ENCODE measurements around the gene SLC12A1. TPM values are rescaled to one million over a fixed set of nuclear protein-coding genes. Genes with fewer than 3 reads are reported as not detected.

Gene SLC12A1
- total RNA-seq, 2 experiments from 2014 or later: not detected

GRCh38 chr15:48230498-48230897, 24.4 kb downstream of the SLC12A1 start:
- Histone ChIP-seq H3K36me3 (ENCODE audit: insufficient read depth, low read length) (no peaks in the 10 kb centered on the region), H4K20me1 (ENCODE audit: insufficient read depth, low read length) (no peaks in the 10 kb centered on the region), H3K4me2 (ENCODE audit: low read length) (no peak overlapping the region), H2AFZ (ENCODE audit: low read length) (no peak overlapping the region), H3K27ac (ENCODE audit: low read depth, low read length, poor library complexity, severe bottlenecking) (no peak overlapping the region), H3K79me2 (ENCODE audit: insufficient read depth, low read depth, low read length) (no peaks in the 10 kb centered on the region), H3K9me3 (ENCODE audit: low read length) (no peaks in the 10 kb centered on the region), H3K9me2 (ENCODE audit: insufficient read depth, low read length) (no peaks in the 10 kb centered on the region), H3K4me1 (ENCODE audit: insufficient read depth, low read length, poor library complexity, severe bottlenecking) (no peaks in the 10 kb centered on the region), H3K4me3 (ENCODE audit: low read depth, low read length, poor library complexity, severe bottlenecking) (no peak overlapping the region)
- no peak for DNase-seq (ENCODE audit: low spot score)
- no peak for TF ChIP-seq EZH2phosphoT487 (IDR thresholded peaks at IDR 0.05; ENCODE audit: borderline replicate concordance, low read depth, low read length)
- no peak for TF ChIP-seq CTCF (conservative IDR thresholded peaks at IDR 0.05; ENCODE audit: low read length)
- no TSS peak for BruUV-seq (replicated peaks)
- ChIA-PET POLR2A (no interaction called here), CTCF (ENCODE audit: unreplicated experiment) (no interaction called here)
- intact Hi-C loops (cut with micrococcal nuclease; ENCODE audit: unreplicated experiment): no loop called here

DNA sequence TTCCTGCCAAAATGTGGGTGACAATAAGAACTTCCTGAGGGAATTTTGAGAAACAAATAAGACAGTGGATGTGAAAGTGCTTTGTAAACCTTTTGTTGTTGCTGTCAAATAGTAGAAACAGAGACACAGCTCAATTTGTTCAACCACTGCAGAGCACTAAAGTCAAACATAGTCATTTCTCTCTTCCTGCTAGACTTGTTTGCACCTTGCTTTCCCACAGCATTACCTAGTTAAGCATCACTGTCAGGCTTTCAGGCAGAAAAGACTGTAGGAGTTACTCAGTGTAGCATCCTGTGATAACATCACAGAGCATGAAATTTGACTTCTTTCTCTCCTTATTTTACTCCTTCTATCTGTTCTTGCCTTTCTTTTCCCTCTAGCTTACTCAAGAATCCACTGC, 27.1 kb downstream of the SLC12A1 start:
- no TSS peak for BruUV-seq (replicated peaks)
- H3K36me3 ChIP-seq (ENCODE audit: insufficient read depth, low read length): no peaks in the 10 kb centered on the region

DNA sequence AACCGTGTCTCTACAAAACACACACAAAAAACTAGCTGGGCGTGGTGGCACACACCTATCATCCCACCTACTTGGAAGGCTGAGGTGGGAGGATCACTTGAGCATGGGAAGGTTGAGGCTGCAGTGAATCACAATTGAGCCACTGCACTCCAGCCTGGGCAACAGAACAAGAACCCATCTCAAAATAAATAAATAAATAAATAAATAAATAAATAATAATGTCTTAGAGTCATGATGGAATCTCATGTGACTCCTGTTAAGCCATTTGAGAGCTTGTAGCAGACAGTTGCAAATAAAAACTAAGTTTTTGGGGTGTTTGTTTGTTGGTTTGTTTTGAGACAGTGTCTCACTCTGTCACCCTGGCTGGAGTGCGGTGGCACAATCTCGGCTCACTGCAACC, 33.2 kb downstream of the SLC12A1 start:
- ChIA-PET CTCF (ENCODE audit: unreplicated experiment) (no interaction called here), POLR2A (no interaction called here)
- H3K36me3 ChIP-seq (ENCODE audit: insufficient read depth, low read length): no peaks in the 10 kb centered on the region
- H3K79me2 ChIP-seq (ENCODE audit: insufficient read depth, low read depth, low read length): no peaks in the 10 kb centered on the region
- intact Hi-C loops (cut with micrococcal nuclease; ENCODE audit: unreplicated experiment): no loop called here
- H3K4me3 ChIP-seq (ENCODE audit: low read depth, low read length, poor library complexity, severe bottlenecking): no peak overlapping the region
- H3K4me1 ChIP-seq (ENCODE audit: insufficient read depth, low read length, poor library complexity, severe bottlenecking): no peaks in the 10 kb centered on the region
- no peak overlapping the region for H2AFZ ChIP-seq (ENCODE audit: low read length)
- no peaks in the 10 kb centered on the region for H4K20me1 ChIP-seq (ENCODE audit: insufficient read depth, low read length)
- no peak for TF ChIP-seq EZH2phosphoT487 (IDR thresholded peaks at IDR 0.05; ENCODE audit: borderline replicate concordance, low read depth, low read length)
- no peak for TF ChIP-seq CTCF (conservative IDR thresholded peaks at IDR 0.05; ENCODE audit: low read length)
- DNase-seq (ENCODE audit: low spot score): no peak
- no peaks in the 10 kb centered on the region for H3K9me2 ChIP-seq (ENCODE audit: insufficient read depth, low read length)
- H3K4me2 ChIP-seq (ENCODE audit: low read length): no peak overlapping the region
- H3K27ac ChIP-seq (ENCODE audit: low read depth, low read length, poor library complexity, severe bottlenecking): no peak overlapping the region
- H3K9me3 ChIP-seq (ENCODE audit: low read length): no peaks in the 10 kb centered on the region
- no TSS peak for BruUV-seq (replicated peaks)

More for the DNA sequence above, 27.1 kb downstream of the SLC12A1 start:
- ChIA-PET POLR2A (no interaction called here), CTCF (ENCODE audit: unreplicated experiment) (no interaction called here)
- Histone ChIP-seq H4K20me1 (ENCODE audit: insufficient read depth, low read length) (no peaks in the 10 kb centered on the region), H3K79me2 (ENCODE audit: insufficient read depth, low read depth, low read length) (no peaks in the 10 kb centered on the region), H3K4me2 (ENCODE audit: low read length) (no peak overlapping the region), H3K9me3 (ENCODE audit: low read length) (no peaks in the 10 kb centered on the region), H3K27ac (ENCODE audit: low read depth, low read length, poor library complexity, severe bottlenecking) (no peak overlapping the region), H2AFZ (ENCODE audit: low read length) (no peak overlapping the region), H3K4me1 (ENCODE audit: insufficient read depth, low read length, poor library complexity, severe bottlenecking) (no peaks in the 10 kb centered on the region), H3K4me3 (ENCODE audit: low read depth, low read length, poor library complexity, severe bottlenecking) (no peak overlapping the region), H3K9me2 (ENCODE audit: insufficient read depth, low read length) (no peaks in the 10 kb centered on the region)
- DNase-seq (ENCODE audit: low spot score): no peak
- intact Hi-C loops (cut with micrococcal nuclease; ENCODE audit: unreplicated experiment): no loop called here
- no peak for TF ChIP-seq CTCF (conservative IDR thresholded peaks at IDR 0.05; ENCODE audit: low read length)

All from OCI-LY7 (cell line).